GM23338 (cell line): ENCODE data around the gene LRCH3. TPM values are rescaled to one million over a fixed set of nuclear protein-coding genes. Genes with fewer than 3 reads are reported as not detected.

ENCODE experiments used
- ATAC-seq: fragments of 200-7000 bp; cut with Tn5 transposase; 3 replicates; pipeline ENCODE4 v1.9.1; 2020
- DNase-seq: peaks from one replicate; pipeline ENCODE4 v3.0.0-alpha.2; 2015; ENCODE audit warnings: low spot score
- H2AFZ ChIP-seq: fragments of 200-600 bp; sonication (generic); 2 replicates; pipeline ENCODE4 v1.8.0; 2016; ENCODE audit warnings: antibody characterized with exemption, mild to moderate bottlenecking, moderate library complexity
- H3F3A ChIP-seq: fragments of 200-600 bp; sonication (generic); replicated peaks from 2 replicates; pipeline ENCODE4 v1.8.0; 2017; ENCODE audit warnings: antibody characterized with exemption, mixed run types, low read depth
- H3K27ac ChIP-seq: fragments of 200-600 bp; sonication (generic); 2 replicates; pipeline ENCODE4 v1.6.1; 2016; ENCODE audit warnings: low read depth
- H3K27me3 ChIP-seq: fragments of 200-600 bp; sonication (generic); 2 replicates; pipeline ENCODE4 v1.8.0; 2016; ENCODE audit warnings: mild to moderate bottlenecking, mixed run types, moderate library complexity; ENCODE audit not compliant: insufficient read depth
- H3K36me3 ChIP-seq: fragments of 200-600 bp; sonication (generic); 2 replicates; pipeline ENCODE4 v1.8.0; 2016; ENCODE audit warnings: mild to moderate bottlenecking; ENCODE audit not compliant: insufficient read depth
- H3K4me1 ChIP-seq: fragments of 200-600 bp; sonication (generic); 2 replicates; pipeline ENCODE4 v1.8.0; 2016; ENCODE audit warnings: mild to moderate bottlenecking, moderate library complexity; ENCODE audit not compliant: insufficient read depth
- H3K4me2 ChIP-seq: fragments of 200-600 bp; sonication (generic); 2 replicates; pipeline ENCODE4 v1.7.1; 2017; ENCODE audit warnings: mixed run types
- H3K4me3 ChIP-seq: fragments of 200-600 bp; sonication (generic); 2 replicates; pipeline ENCODE4 v1.6.1; 2016; ENCODE audit warnings: mixed run types
- H3K79me2 ChIP-seq: fragments of 200-600 bp; sonication (generic); replicated peaks from 2 replicates; pipeline ENCODE4 v1.8.0; 2017; ENCODE audit warnings: mild to moderate bottlenecking; ENCODE audit not compliant: insufficient read depth
- H3K9me2 ChIP-seq: fragments of 200-600 bp; sonication (generic); 2 replicates; pipeline ENCODE4 v1.8.0; 2017; ENCODE audit not compliant: insufficient read depth
- H4K20me1 ChIP-seq: fragments of 200-600 bp; sonication (generic); replicated peaks from 2 replicates; pipeline ENCODE4 v1.8.0; 2017; ENCODE audit warnings: mild to moderate bottlenecking; ENCODE audit not compliant: insufficient read depth
- H3K27ac Mint-ChIP-seq: 2 replicates; pipeline ENCODE4 v1.8.0; 2020; ENCODE audit warnings: inconsistent platforms, mild to moderate bottlenecking, moderate library complexity, mixed read lengths
- H3K27me3 Mint-ChIP-seq: 3 replicates; pipeline ENCODE4 v1.8.0; 2022; ENCODE audit warnings: low read depth, mild to moderate bottlenecking, moderate library complexity, mixed read lengths, inconsistent platforms; ENCODE audit not compliant: insufficient read depth, poor library complexity
- H3K36me3 Mint-ChIP-seq: 3 replicates; pipeline ENCODE4 v1.8.0; 2021; ENCODE audit warnings: low read depth, mild to moderate bottlenecking, inconsistent platforms, moderate library complexity, mixed read lengths
- H3K4me1 Mint-ChIP-seq: 3 replicates; pipeline ENCODE4 v1.8.0; 2020; ENCODE audit warnings: mild to moderate bottlenecking, inconsistent platforms, mixed read lengths
- H3K4me3 Mint-ChIP-seq: 3 replicates; pipeline ENCODE4 v1.8.0; 2021; ENCODE audit warnings: moderate library complexity, mild to moderate bottlenecking, inconsistent platforms, mixed read lengths
- H3K9me3 Mint-ChIP-seq: 3 replicates; pipeline ENCODE4 v1.8.0; 2020; ENCODE audit warnings: moderate library complexity, mild to moderate bottlenecking, inconsistent platforms, mixed read lengths
- CREB1 ChIP-seq: fragments of 250-450 bp; sonication (Bioruptor Pico); IDR thresholded peaks from 2 replicates; pipeline ENCODE4 v1.5.0; 2020; ENCODE audit warnings: low read depth, mild to moderate bottlenecking, moderate library complexity
- EZH2 ChIP-seq: fragments of 200-600 bp; sonication (generic); IDR thresholded peaks from one replicate; pipeline ENCODE4 v1.8.0; 2017; ENCODE audit warnings: antibody characterized with exemption, mild to moderate bottlenecking, low read depth; ENCODE audit not compliant: unreplicated experiment
- EZH2phosphoT487 ChIP-seq: fragments of 200-600 bp; sonication (generic); IDR thresholded peaks from one replicate; pipeline ENCODE4 v1.8.1; 2018; ENCODE audit warnings: antibody characterized with exemption; ENCODE audit not compliant: unreplicated experiment
- JUNB ChIP-seq: IDR thresholded peaks from one replicate; pipeline ENCODE4 v1.6.1; 2016; ENCODE audit warnings: antibody characterized with exemption; ENCODE audit not compliant: unreplicated experiment
- NANOG ChIP-seq: IDR thresholded peaks from 2 replicates; pipeline ENCODE4 v1.6.1; 2016; ENCODE audit warnings: antibody characterized with exemption, borderline replicate concordance
- POLR2AphosphoS5 ChIP-seq: IDR thresholded peaks from 2 replicates; pipeline ENCODE4 v1.6.1; 2016; ENCODE audit warnings: antibody characterized with exemption, low read depth
- ZNF114 ChIP-seq: fragments of 250-450 bp; sonication (Bioruptor Pico); IDR thresholded peaks from 2 replicates; pipeline ENCODE4 v1.5.0; 2020; ENCODE audit warnings: mild to moderate bottlenecking, moderate library complexity
- polyA plus RNA-seq: library from polyadenylated mRNA; unstranded; fragments of >200 nt; fragmentation: Nextera tagmentation; extraction: Ambion mirVana; gene quantifications from 2 replicates; pipeline ENCODE4 v1.2.1, GENCODE V29; 2016
- total RNA-seq: library from RNA; depleted of rRNA; stranded (reverse); fragments of >200 nt; shearing (Covaris generic); gene quantifications from 2 replicates; pipeline ENCODE4 v1.2.3, GENCODE V29; 2014
- TF ChIP-seq, protein P1 (sequence below): IDR thresholded peaks from 2 replicates; pipeline ENCODE4 v1.6.1; 2016; ENCODE audit warnings: antibody characterized with exemption
- TF ChIP-seq, protein P2 (sequence below): IDR thresholded peaks from one replicate; pipeline ENCODE4 v1.6.1; 2018; ENCODE audit warnings: antibody characterized with exemption; ENCODE audit not compliant: unreplicated experiment

The LRCH3 gene
- total and polyA plus RNA-seq, 2 experiments from 2014 or later = 22.9 to 60.0 TPM

DNA sequence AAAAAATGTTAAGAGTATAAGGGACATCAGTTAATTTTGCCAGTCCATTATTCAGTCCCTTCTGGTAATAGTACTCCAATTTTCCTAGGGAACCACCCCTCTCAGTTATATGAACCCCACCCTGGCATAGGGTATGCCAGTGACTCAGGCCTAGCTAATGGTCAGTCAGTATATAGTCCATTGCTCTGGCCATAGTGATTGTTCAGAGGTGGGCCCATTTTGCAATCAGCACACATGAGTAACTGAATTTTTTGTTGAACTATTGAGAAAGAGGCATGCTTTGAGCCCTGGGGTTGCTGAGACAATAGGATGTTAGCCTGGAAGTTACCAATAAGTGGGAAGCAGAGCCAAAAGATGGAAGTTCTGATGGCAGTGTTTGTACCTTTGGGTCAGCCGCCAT, 4.1 kb downstream of the LRCH3 start:
- no peak overlapping the region for H3K4me2 ChIP-seq
- Mint-ChIP-seq H3K36me3 (peaks cover 3% of the 10 kb centered on the region; the same call in 1 of the 3 replicates), H3K4me3 (no peak overlapping the region), H3K9me3 (no peaks in the 10 kb centered on the region), H3K4me1 (peaks cover 5% of the 10 kb centered on the region; the same call in 2 of the 3 replicates), H3K27me3 (peaks cover 3% of the 10 kb centered on the region), H3K27ac (no peak overlapping the region; the same call in 1 of the 2 replicates)
- peaks cover 87% of the 10 kb centered on the region for H3K79me2 ChIP-seq
- DNase-seq = no peak
- H3F3A ChIP-seq = no peaks in the 10 kb centered on the region
- H4K20me1 ChIP-seq = peaks cover 20% of the 10 kb centered on the region
- no peaks in the 10 kb centered on the region for H3K27me3 ChIP-seq
- H3K27ac ChIP-seq = no peak overlapping the region
- no peaks in the 10 kb centered on the region for H3K9me2 ChIP-seq
- ATAC-seq = no peak
- no peak overlapping the region for H2AFZ ChIP-seq
- no peaks in the 10 kb centered on the region for H3K36me3 ChIP-seq
- no peak for TF ChIP-seq EZH2phosphoT487
- no peak for TF ChIP-seq NANOG
- no peak for TF ChIP-seq EZH2
- no peak for TF ChIP-seq CREB1 (CRISPR knock-in tag)
- TF ChIP-seq, protein P1, sequence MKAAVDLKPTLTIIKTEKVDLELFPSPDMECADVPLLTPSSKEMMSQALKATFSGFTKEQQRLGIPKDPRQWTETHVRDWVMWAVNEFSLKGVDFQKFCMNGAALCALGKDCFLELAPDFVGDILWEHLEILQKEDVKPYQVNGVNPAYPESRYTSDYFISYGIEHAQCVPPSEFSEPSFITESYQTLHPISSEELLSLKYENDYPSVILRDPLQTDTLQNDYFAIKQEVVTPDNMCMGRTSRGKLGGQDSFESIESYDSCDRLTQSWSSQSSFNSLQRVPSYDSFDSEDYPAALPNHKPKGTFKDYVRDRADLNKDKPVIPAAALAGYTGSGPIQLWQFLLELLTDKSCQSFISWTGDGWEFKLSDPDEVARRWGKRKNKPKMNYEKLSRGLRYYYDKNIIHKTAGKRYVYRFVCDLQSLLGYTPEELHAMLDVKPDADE = no peak
- no peak for TF ChIP-seq ZNF114 (CRISPR knock-in tag)
- TF ChIP-seq POLR2AphosphoS5 = no peak
- TF ChIP-seq, protein P2, sequence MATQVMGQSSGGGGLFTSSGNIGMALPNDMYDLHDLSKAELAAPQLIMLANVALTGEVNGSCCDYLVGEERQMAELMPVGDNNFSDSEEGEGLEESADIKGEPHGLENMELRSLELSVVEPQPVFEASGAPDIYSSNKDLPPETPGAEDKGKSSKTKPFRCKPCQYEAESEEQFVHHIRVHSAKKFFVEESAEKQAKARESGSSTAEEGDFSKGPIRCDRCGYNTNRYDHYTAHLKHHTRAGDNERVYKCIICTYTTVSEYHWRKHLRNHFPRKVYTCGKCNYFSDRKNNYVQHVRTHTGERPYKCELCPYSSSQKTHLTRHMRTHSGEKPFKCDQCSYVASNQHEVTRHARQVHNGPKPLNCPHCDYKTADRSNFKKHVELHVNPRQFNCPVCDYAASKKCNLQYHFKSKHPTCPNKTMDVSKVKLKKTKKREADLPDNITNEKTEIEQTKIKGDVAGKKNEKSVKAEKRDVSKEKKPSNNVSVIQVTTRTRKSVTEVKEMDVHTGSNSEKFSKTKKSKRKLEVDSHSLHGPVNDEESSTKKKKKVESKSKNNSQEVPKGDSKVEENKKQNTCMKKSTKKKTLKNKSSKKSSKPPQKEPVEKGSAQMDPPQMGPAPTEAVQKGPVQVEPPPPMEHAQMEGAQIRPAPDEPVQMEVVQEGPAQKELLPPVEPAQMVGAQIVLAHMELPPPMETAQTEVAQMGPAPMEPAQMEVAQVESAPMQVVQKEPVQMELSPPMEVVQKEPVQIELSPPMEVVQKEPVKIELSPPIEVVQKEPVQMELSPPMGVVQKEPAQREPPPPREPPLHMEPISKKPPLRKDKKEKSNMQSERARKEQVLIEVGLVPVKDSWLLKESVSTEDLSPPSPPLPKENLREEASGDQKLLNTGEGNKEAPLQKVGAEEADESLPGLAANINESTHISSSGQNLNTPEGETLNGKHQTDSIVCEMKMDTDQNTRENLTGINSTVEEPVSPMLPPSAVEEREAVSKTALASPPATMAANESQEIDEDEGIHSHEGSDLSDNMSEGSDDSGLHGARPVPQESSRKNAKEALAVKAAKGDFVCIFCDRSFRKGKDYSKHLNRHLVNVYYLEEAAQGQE = no peak
- H3K4me3 ChIP-seq = no peak overlapping the region
- H3K4me1 ChIP-seq = no peaks in the 10 kb centered on the region

DNA sequence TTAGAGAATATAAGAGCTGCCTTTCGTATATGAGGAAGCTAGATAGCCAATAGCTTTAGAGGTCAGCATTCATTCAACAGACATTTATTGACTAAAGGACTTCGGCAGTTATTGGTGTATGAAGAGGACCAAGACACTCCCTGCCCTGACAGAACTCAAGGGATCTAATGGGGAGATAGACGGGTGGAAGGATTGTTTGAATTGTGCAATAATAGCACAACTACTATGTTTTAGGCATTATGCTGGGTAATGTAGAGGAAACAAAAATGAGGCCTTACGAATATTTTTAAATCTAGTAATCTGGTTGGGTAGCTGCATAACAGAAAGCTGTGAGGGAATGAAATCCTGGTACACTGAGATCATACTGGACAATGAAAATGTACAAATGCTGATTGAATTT, 5.0 kb downstream of the LRCH3 start:
- TF ChIP-seq ZNF114 (CRISPR knock-in tag) = no peak
- TF ChIP-seq JUNB = no peak
- no peak for TF ChIP-seq POLR2AphosphoS5
- TF ChIP-seq, protein P1 = no peak
- no peak overlapping the region for H3K27ac Mint-ChIP-seq
- H3K9me3 Mint-ChIP-seq = no peaks in the 10 kb centered on the region
- H3F3A ChIP-seq = no peaks in the 10 kb centered on the region
- H3K79me2 ChIP-seq = peaks cover 96% of the 10 kb centered on the region
- no peaks in the 10 kb centered on the region for H3K36me3 ChIP-seq
- H3K27me3 ChIP-seq = no peaks in the 10 kb centered on the region
- no peak overlapping the region for H3K4me3 ChIP-seq
- H3K27ac ChIP-seq = no peak overlapping the region
- H3K27me3 Mint-ChIP-seq = no peaks in the 10 kb centered on the region
- no peaks in the 10 kb centered on the region for H3K4me1 ChIP-seq
- H3K4me1 Mint-ChIP-seq = peaks cover 2% of the 10 kb centered on the region; the same call in 2 of the 3 replicates
- H3K9me2 ChIP-seq = no peaks in the 10 kb centered on the region
- no peak overlapping the region for H2AFZ ChIP-seq
- H3K4me2 ChIP-seq = no peak overlapping the region
- peaks cover 23% of the 10 kb centered on the region for H4K20me1 ChIP-seq
- ATAC-seq (no peak), DNase-seq (no peak)
- no peak overlapping the region for H3K4me3 Mint-ChIP-seq
- H3K36me3 Mint-ChIP-seq = peaks cover 3% of the 10 kb centered on the region; the same call in 1 of the 3 replicates
